Measurements from ENCODE around the gene MAPK8IP2.

DNA sequence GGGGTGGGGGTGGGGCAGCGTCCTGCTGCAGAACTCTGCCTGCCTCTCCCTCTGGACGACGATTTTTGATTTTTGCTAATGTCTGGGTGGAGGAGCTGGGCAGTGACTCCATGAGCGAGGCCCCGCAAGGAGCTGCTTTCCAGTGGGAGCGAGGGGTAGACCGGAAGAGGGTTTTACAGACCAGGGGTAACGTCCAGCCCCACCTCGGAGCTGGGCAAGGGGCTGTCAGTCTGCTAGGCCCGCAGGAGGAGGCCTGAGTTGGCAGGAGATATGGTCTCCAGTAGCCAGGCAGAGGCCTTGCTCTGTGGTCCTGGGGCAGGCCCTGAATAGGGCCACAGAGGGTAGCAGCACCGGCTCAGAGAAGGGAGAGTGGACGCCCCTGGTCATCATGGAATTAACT lies 9.0 kb downstream of the MAPK8IP2 start:
- TF ChIP-seq, protein P1, sequence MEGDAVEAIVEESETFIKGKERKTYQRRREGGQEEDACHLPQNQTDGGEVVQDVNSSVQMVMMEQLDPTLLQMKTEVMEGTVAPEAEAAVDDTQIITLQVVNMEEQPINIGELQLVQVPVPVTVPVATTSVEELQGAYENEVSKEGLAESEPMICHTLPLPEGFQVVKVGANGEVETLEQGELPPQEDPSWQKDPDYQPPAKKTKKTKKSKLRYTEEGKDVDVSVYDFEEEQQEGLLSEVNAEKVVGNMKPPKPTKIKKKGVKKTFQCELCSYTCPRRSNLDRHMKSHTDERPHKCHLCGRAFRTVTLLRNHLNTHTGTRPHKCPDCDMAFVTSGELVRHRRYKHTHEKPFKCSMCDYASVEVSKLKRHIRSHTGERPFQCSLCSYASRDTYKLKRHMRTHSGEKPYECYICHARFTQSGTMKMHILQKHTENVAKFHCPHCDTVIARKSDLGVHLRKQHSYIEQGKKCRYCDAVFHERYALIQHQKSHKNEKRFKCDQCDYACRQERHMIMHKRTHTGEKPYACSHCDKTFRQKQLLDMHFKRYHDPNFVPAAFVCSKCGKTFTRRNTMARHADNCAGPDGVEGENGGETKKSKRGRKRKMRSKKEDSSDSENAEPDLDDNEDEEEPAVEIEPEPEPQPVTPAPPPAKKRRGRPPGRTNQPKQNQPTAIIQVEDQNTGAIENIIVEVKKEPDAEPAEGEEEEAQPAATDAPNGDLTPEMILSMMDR (conservative IDR thresholded peaks at IDR 0.05 in 1 of 2, IDR thresholded peaks at IDR 0.05 in 1 of 2; ENCODE audit: extremely low read depth in 1 of 2, insufficient read depth in 1 of 2, low read depth in 1 of 2, low read length in 2 of 2) = no peak
- no peak for TF ChIP-seq EZH2 (IDR thresholded peaks at IDR 0.05; ENCODE audit: borderline replicate concordance, low read length)

All from mammary epithelial cell (primary cell).